ENCODE results near the gene TMED5.
"Not testable (repeated sequence)": the region's sequence is repeated elsewhere in the genome, so short reads cannot be mapped to it uniquely, and the experiment has no call there.

The TMED5 gene

DNA sequence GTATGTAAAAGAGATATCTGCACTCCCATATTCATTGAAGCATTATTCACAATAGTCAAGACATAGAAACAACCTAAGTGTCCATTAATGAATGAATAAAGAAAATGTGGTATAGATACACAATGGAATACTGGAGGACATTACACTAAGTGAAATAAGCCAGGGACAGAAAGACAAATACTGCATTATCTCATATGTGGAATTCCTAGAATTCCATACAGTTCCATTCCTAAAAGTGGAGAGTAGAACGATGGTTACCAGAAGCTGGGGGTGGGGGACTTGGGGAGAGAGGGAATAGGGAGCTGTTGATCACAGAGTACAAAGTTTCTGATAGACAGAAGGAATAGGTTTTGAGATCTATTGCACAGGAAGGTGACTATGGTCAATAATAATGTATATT lies 7.4 kb downstream of the TMED5 start:
- H3K9ac ChIP-seq (ENCODE audit: low read depth in 1 of 2, low read length in 2 of 2), result no peak overlapping the region
- H3K9me3 ChIP-seq (ENCODE audit: control insufficient read depth in 2 of 2, low read length in 2 of 2), result no peaks in the 10 kb centered on the region
- no peaks in the 10 kb centered on the region for H3K36me3 ChIP-seq (ENCODE audit: control insufficient read depth in 2 of 2, insufficient read depth in 2 of 2, low read length in 2 of 2)
- H3K4me3 ChIP-seq (ENCODE audit: low read length in 2 of 2), result no peak overlapping the region
- no peaks in the 10 kb centered on the region for H3K27me3 ChIP-seq (ENCODE audit: control insufficient read depth in 2 of 2, insufficient read depth in 2 of 2, low read length in 2 of 2)
- H3K27ac ChIP-seq (ENCODE audit: low read depth in 2 of 2, low read length in 2 of 2), result no peak overlapping the region
- H3K4me1 ChIP-seq (ENCODE audit: control insufficient read depth in 2 of 2, insufficient read depth in 2 of 2, low read length in 2 of 2), result peaks cover 3 to 6% of the 10 kb centered on the region in 2 donors

DNA sequence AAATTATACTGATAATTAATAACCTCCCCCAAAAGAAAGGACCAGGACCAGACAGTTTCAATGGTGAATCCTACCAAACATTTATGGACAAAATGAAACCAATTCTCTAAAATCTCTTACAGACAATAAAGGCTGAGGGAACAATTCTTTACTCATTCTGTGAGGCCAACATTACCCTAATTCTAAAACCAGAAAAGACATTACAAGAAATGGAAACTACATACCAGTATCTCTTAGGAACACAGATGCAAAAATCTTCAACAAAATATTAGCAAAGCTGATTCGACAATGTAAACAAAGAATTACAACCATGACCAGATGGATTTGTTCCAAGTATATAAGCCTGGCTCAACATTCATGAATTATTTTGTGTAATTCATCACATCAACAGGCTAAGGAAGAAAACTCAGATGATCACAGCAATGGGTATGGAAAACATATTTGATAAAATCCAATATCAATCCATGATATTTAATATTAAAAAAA lies 8.6 kb downstream of the TMED5 start:
- Histone ChIP-seq H3K4me3 (ENCODE audit: low read length in 2 of 2) (no peak overlapping the region), H3K4me1 (ENCODE audit: control insufficient read depth in 2 of 2, insufficient read depth in 2 of 2, low read length in 2 of 2) (peaks cover 0 to 4% of the 10 kb centered on the region in 2 donors), H3K36me3 (ENCODE audit: control insufficient read depth in 2 of 2, insufficient read depth in 2 of 2, low read length in 2 of 2) (no peaks in the 10 kb centered on the region), H3K27ac (ENCODE audit: low read depth in 2 of 2, low read length in 2 of 2) (no peak overlapping the region), H3K9me3 (ENCODE audit: control insufficient read depth in 2 of 2, low read length in 2 of 2) (no peaks in the 10 kb centered on the region), H3K9ac (ENCODE audit: low read depth in 1 of 2, low read length in 2 of 2) (no peak overlapping the region), H3K27me3 (ENCODE audit: control insufficient read depth in 2 of 2, insufficient read depth in 2 of 2, low read length in 2 of 2) (no peaks in the 10 kb centered on the region)

DNA sequence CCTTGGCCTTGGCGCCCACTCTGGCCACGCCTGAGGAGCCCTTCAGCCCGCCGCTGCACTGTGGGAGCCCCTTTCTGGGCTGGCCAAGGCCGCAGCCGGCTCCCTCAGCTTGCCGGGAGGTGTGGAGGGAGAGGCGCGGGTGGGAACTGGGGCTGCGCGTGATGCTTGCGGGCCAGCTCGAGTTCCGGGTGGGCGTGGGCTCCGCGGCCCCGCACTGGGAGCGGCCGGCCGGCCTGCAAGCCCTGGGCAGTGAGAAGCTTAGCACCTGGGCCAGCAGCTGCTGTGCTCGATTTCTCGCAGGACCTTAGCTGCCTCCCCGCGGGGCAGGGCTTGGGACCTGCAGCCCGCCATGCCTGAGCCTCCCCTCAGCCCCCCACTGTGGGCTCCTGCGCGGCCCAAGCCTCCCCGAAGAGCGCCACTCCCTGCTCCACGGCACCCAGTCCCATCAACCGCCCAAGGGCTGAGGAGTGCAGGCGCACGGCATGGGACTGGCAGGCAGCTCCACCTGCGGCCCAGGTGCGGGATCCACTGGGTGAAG lies 10.0 kb downstream of the TMED5 start:
- H3K9ac ChIP-seq (ENCODE audit: low read depth in 1 of 2, low read length in 2 of 2); H3K36me3 ChIP-seq (ENCODE audit: control insufficient read depth in 2 of 2, insufficient read depth in 2 of 2, low read length in 2 of 2); H3K4me3 ChIP-seq (ENCODE audit: low read length in 2 of 2); H3K9me3 ChIP-seq (ENCODE audit: control insufficient read depth in 2 of 2, low read length in 2 of 2); H3K27ac ChIP-seq (ENCODE audit: low read depth in 2 of 2, low read length in 2 of 2); H3K27me3 ChIP-seq (ENCODE audit: control insufficient read depth in 2 of 2, insufficient read depth in 2 of 2, low read length in 2 of 2); H3K4me1 ChIP-seq (ENCODE audit: control insufficient read depth in 2 of 2, insufficient read depth in 2 of 2, low read length in 2 of 2): not testable (repeated sequence)

DNA sequence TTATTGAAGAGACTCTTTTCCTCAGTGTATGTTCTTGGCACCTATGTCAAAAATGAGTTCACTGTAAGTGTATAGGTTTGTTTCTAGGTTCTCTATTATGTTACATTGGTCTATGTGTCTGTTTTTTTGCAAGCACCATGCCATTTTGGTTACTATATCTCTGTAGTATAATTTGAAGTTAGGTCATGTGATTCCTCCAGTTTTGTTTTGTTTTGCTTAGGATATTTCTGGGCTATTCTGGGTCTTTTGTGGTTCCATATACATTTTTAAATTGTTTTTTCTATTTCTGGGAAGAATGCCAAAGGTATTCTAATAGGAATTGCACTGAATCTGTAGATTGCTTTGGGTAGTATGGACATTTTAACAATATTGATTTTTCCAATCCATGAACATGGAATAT lies 13.2 kb downstream of the TMED5 start:
- Histone ChIP-seq H3K9me3 (ENCODE audit: control insufficient read depth in 2 of 2, low read length in 2 of 2) (no peaks in the 10 kb centered on the region), H3K4me1 (ENCODE audit: control insufficient read depth in 2 of 2, insufficient read depth in 2 of 2, low read length in 2 of 2) (peaks cover 0 to 4% of the 10 kb centered on the region in 2 donors), H3K9ac (ENCODE audit: low read depth in 1 of 2, low read length in 2 of 2) (no peak overlapping the region), H3K4me3 (ENCODE audit: low read length in 2 of 2) (no peak overlapping the region), H3K27ac (ENCODE audit: low read depth in 2 of 2, low read length in 2 of 2) (no peak overlapping the region), H3K27me3 (ENCODE audit: control insufficient read depth in 2 of 2, insufficient read depth in 2 of 2, low read length in 2 of 2) (no peaks in the 10 kb centered on the region), H3K36me3 (ENCODE audit: control insufficient read depth in 2 of 2, insufficient read depth in 2 of 2, low read length in 2 of 2) (peaks cover 0 to 5% of the 10 kb centered on the region in 2 donors)

DNA sequence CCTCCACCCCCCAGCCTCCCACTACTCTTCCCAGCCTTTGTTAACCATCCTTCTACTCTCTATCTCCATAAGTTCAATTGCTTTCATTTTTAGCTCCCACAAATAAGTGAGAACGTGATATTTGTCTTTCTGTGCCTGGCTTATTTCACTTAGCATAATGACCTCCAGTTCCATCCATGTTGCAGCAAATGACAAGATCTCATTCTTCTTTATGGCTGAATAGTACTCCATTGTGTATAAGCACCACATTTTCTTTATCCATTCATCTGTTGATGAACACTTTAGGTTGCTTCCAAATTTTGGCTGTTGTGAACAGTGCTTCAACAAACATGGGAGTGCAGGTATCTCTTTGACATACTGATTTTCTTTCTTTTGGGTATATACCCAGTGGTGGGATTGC lies 14.3 kb downstream of the TMED5 start:
- not testable (repeated sequence) for H3K4me1 ChIP-seq (ENCODE audit: control insufficient read depth in 2 of 2, insufficient read depth in 2 of 2, low read length in 2 of 2); H3K27ac ChIP-seq (ENCODE audit: low read depth in 2 of 2, low read length in 2 of 2); H3K36me3 ChIP-seq (ENCODE audit: control insufficient read depth in 2 of 2, insufficient read depth in 2 of 2, low read length in 2 of 2); H3K4me3 ChIP-seq (ENCODE audit: low read length in 2 of 2); H3K9ac ChIP-seq (ENCODE audit: low read depth in 1 of 2, low read length in 2 of 2); H3K27me3 ChIP-seq (ENCODE audit: control insufficient read depth in 2 of 2, insufficient read depth in 2 of 2, low read length in 2 of 2); H3K9me3 ChIP-seq (ENCODE audit: control insufficient read depth in 2 of 2, low read length in 2 of 2)

DNA sequence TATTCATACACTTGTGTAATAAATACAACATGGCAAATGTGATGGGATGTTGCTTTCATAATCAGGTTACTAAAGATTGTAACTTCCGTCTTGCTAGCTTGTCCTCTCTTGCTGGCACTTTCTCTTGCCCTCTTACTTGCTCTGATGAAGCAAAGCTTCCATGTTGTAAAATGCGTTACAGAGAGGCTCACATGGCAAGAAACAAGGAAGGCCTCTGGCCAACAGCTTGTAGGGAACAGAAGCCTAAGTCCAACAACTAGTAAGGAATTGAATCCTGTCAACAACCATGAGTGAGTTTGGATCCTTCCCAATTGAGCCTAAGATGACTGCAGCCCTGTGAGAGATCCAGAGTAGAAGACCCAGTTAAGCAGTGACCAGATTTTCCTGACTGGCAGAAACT lies 15.4 kb downstream of the TMED5 start:
- Histone ChIP-seq H3K27ac (ENCODE audit: low read depth in 2 of 2, low read length in 2 of 2) (no peak overlapping the region), H3K9me3 (ENCODE audit: control insufficient read depth in 2 of 2, low read length in 2 of 2) (no peaks in the 10 kb centered on the region), H3K36me3 (ENCODE audit: control insufficient read depth in 2 of 2, insufficient read depth in 2 of 2, low read length in 2 of 2) (peaks cover 0 to 5% of the 10 kb centered on the region in 2 donors), H3K27me3 (ENCODE audit: control insufficient read depth in 2 of 2, insufficient read depth in 2 of 2, low read length in 2 of 2) (no peaks in the 10 kb centered on the region), H3K9ac (ENCODE audit: low read depth in 1 of 2, low read length in 2 of 2) (no peak overlapping the region), H3K4me3 (ENCODE audit: low read length in 2 of 2) (no peak overlapping the region), H3K4me1 (ENCODE audit: control insufficient read depth in 2 of 2, insufficient read depth in 2 of 2, low read length in 2 of 2) (no peaks in the 10 kb centered on the region)

DNA sequence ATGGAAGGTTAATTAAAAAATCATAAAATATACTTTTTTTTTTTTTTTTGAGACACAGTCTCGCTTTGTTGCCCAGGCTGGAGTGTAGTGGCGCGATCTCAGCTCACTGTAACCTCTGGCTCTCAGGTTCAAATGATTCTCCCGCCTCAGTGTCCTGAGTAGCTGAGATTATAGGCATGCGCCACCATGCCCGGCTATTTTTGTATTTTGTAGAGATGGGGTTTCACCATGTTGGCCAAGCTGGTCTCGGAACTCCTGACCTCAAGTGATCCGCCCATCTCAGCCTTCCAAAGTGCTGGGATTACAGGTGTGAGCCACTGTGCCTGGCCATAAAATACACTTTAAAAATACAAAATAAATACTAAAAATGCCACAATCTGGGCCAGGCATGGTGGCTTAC lies 16.9 kb downstream of the TMED5 start:
- not testable (repeated sequence) for H3K4me1 ChIP-seq (ENCODE audit: control insufficient read depth in 2 of 2, insufficient read depth in 2 of 2, low read length in 2 of 2); H3K36me3 ChIP-seq (ENCODE audit: control insufficient read depth in 2 of 2, insufficient read depth in 2 of 2, low read length in 2 of 2); H3K27me3 ChIP-seq (ENCODE audit: control insufficient read depth in 2 of 2, insufficient read depth in 2 of 2, low read length in 2 of 2); H3K4me3 ChIP-seq (ENCODE audit: low read length in 2 of 2); H3K9me3 ChIP-seq (ENCODE audit: control insufficient read depth in 2 of 2, low read length in 2 of 2); H3K9ac ChIP-seq (ENCODE audit: low read depth in 1 of 2, low read length in 2 of 2); H3K27ac ChIP-seq (ENCODE audit: low read depth in 2 of 2, low read length in 2 of 2)

DNA sequence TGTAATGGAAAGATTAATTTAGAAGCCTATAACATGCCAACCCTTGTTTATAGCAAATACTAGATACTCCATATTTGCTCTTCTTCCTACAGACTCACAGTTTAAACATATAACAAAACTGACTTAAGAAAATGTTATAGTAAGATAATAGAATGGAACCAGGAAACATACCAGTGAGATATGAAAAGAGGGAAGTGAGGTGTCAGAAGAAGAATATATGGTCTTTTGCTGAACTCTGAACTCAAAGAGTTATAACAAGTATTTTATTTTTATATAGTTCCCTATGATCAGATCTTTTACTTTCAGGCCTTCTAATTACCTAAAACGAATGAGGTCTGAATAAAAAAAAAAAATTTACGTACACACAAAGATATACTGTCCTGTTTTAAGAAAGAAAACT lies 20.9 kb downstream of the TMED5 start:
- Histone ChIP-seq H3K4me1 (ENCODE audit: control insufficient read depth in 2 of 2, insufficient read depth in 2 of 2, low read length in 2 of 2) (peaks cover 0 to 3% of the 10 kb centered on the region in 2 donors), H3K27ac (ENCODE audit: low read depth in 2 of 2, low read length in 2 of 2) (peak overlapping the region in 1 of 2 donors; percentile 48), H3K9me3 (ENCODE audit: control insufficient read depth in 2 of 2, low read length in 2 of 2) (no peaks in the 10 kb centered on the region), H3K9ac (ENCODE audit: low read depth in 1 of 2, low read length in 2 of 2) (no peak overlapping the region), H3K27me3 (ENCODE audit: control insufficient read depth in 2 of 2, insufficient read depth in 2 of 2, low read length in 2 of 2) (no peaks in the 10 kb centered on the region), H3K36me3 (ENCODE audit: control insufficient read depth in 2 of 2, insufficient read depth in 2 of 2, low read length in 2 of 2) (peaks cover 10 to 26% of the 10 kb centered on the region in 2 donors), H3K4me3 (ENCODE audit: low read length in 2 of 2) (no peak overlapping the region)

DNA sequence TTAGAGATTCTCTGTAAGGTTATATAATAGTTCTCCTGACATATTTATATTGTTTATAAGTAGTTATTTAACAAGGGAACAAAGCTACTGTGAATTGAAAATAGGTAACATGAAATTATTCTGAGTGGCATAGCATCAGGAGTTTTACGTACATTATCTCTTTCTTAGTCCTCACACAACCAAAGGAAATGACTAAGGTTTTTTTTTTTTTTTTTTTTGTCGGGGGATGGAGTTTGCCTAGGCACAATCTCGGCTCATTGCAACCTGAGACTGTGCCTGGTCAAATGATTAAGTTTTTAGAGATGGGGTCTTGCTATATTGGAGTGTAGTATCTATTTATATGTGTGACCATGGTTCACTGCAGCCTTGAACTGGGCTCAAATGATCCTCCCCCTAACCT lies 24.9 kb downstream of the TMED5 start:
- peaks cover 15 to 40% of the 10 kb centered on the region in 2 donors for H3K36me3 ChIP-seq (ENCODE audit: control insufficient read depth in 2 of 2, insufficient read depth in 2 of 2, low read length in 2 of 2)
- H3K9ac ChIP-seq (ENCODE audit: low read depth in 1 of 2, low read length in 2 of 2), result no peak overlapping the region
- H3K27ac ChIP-seq (ENCODE audit: low read depth in 2 of 2, low read length in 2 of 2), result no peak overlapping the region
- no peaks in the 10 kb centered on the region for H3K27me3 ChIP-seq (ENCODE audit: control insufficient read depth in 2 of 2, insufficient read depth in 2 of 2, low read length in 2 of 2)
- H3K4me3 ChIP-seq (ENCODE audit: low read length in 2 of 2), result no peak overlapping the region
- no peaks in the 10 kb centered on the region for H3K9me3 ChIP-seq (ENCODE audit: control insufficient read depth in 2 of 2, low read length in 2 of 2)
- peaks cover 0 to 3% of the 10 kb centered on the region in 2 donors for H3K4me1 ChIP-seq (ENCODE audit: control insufficient read depth in 2 of 2, insufficient read depth in 2 of 2, low read length in 2 of 2)

DNA sequence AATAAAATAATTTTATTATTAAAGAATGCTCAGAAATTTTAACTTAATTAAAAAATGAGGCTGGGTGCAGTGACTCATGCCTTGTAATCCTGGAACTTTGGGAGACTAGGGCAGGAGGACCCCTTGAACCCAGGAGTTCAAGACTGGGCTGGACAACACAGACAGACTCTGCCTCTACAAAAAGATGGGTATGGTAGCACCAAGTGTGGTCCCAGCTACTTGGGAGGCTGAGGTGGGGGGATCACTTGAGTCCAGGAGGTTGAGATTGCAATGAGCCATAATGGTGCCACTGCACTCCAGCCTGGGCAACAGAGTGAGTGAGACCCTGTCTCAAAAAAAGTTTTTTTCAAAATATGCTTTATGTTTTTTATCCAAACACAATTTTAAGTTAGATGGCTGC lies 25.3 kb downstream of the TMED5 start:
- Histone ChIP-seq H3K4me3 (ENCODE audit: low read length in 2 of 2) (no peak overlapping the region), H3K27ac (ENCODE audit: low read depth in 2 of 2, low read length in 2 of 2) (no peak overlapping the region), H3K36me3 (ENCODE audit: control insufficient read depth in 2 of 2, insufficient read depth in 2 of 2, low read length in 2 of 2) (peaks cover 15 to 40% of the 10 kb centered on the region in 2 donors), H3K9me3 (ENCODE audit: control insufficient read depth in 2 of 2, low read length in 2 of 2) (no peaks in the 10 kb centered on the region), H3K9ac (ENCODE audit: low read depth in 1 of 2, low read length in 2 of 2) (no peak overlapping the region), H3K4me1 (ENCODE audit: control insufficient read depth in 2 of 2, insufficient read depth in 2 of 2, low read length in 2 of 2) (peaks cover 0 to 3% of the 10 kb centered on the region in 2 donors), H3K27me3 (ENCODE audit: control insufficient read depth in 2 of 2, insufficient read depth in 2 of 2, low read length in 2 of 2) (no peaks in the 10 kb centered on the region)

DNA sequence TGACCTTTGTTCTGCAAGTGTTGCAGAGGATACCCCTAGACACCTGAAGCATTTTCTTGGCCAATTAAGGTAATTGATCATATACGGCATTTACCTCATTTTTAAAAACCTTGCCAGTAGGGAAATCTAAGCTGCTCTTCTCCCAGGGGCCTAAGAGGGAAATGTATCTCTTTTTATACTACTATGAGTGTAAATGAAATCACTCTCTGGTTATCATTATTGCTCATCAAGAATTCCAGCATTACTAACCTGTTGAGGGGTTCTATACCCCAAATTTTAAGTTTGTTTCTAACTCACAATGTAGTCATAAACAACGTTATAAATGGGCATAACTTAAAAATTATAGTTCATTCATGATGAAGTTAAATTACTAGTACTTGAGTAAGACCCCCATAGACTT lies 27.4 kb downstream of the TMED5 start:
- Histone ChIP-seq H3K4me1 (ENCODE audit: control insufficient read depth in 2 of 2, insufficient read depth in 2 of 2, low read length in 2 of 2) (no peaks in the 10 kb centered on the region), H3K27ac (ENCODE audit: low read depth in 2 of 2, low read length in 2 of 2) (no peak overlapping the region), H3K9ac (ENCODE audit: low read depth in 1 of 2, low read length in 2 of 2) (no peak overlapping the region), H3K9me3 (ENCODE audit: control insufficient read depth in 2 of 2, low read length in 2 of 2) (no peaks in the 10 kb centered on the region), H3K27me3 (ENCODE audit: control insufficient read depth in 2 of 2, insufficient read depth in 2 of 2, low read length in 2 of 2) (no peaks in the 10 kb centered on the region), H3K36me3 (ENCODE audit: control insufficient read depth in 2 of 2, insufficient read depth in 2 of 2, low read length in 2 of 2) (peaks cover 29 to 39% of the 10 kb centered on the region in 2 donors), H3K4me3 (ENCODE audit: low read length in 2 of 2) (no peak overlapping the region)
